IMR-90 (cell line): Measurements from ENCODE around the gene ADD1. TPM values are rescaled to one million over a fixed set of nuclear protein-coding genes. Genes with fewer than 3 reads are reported as not detected.

Experiments
- ATAC-seq: fragments of 200-7000 bp; cut with Tn5 transposase; 2 replicates; pipeline ENCODE4 v1.9.1; 2020; ENCODE audit warnings: low read depth, mild to moderate bottlenecking, moderate library complexity
- BruUV-seq: library from RNA; stranded (reverse); fragments of 400-500 nt; replicated peaks from 2 replicates; lab custom pipeline; 2021; lab: Mats Ljungman, UMichigan
- CTCF ChIA-PET: fragments of 300-600 bp; formaldehyde crosslinking; extraction: SDS; loops from one replicate; lab custom pipeline; 2021; ENCODE audit warnings: antibody characterized with exemption; lab: Yijun Ruan, JAX
- POLR2A ChIA-PET: fragments of 300-600 bp; sonication (Branson Sonifier 250); formaldehyde crosslinking; loops from one replicate; lab custom pipeline; 2022; ENCODE audit warnings: antibody characterized with exemption; ENCODE audit not compliant: unreplicated experiment; lab: Charles Lee
- DNase-seq: peaks from one replicate; pipeline ENCODE4 v3.0.0; 2013
- H2AFZ ChIP-seq: replicated peaks from 2 replicates; pipeline ENCODE3; 2013; ENCODE audit warnings: low read length, mild to moderate bottlenecking; ENCODE audit not compliant: poor library complexity
- H2AK5ac ChIP-seq: 2 replicates; pipeline ENCODE4 v1.6.1; 2013; ENCODE audit warnings: low read depth, low read length, inconsistent platforms
- H2AK9ac ChIP-seq: replicated peaks from 2 replicates; pipeline ENCODE3; 2013; ENCODE audit warnings: mild to moderate bottlenecking, low read depth, low read length, moderate library complexity; ENCODE audit not compliant: poor library complexity
- H2BK120ac ChIP-seq: 2 replicates; pipeline ENCODE4 v1.6.1; 2013; ENCODE audit warnings: low read depth, low read length, inconsistent platforms
- H2BK15ac ChIP-seq: 3 replicates; pipeline ENCODE4 v1.6.1; 2013; ENCODE audit warnings: low read depth, low read length, inconsistent platforms
- H2BK20ac ChIP-seq: 2 replicates; pipeline ENCODE4 v1.6.1; 2013; ENCODE audit warnings: low read depth, mild to moderate bottlenecking, inconsistent platforms, low read length, moderate library complexity
- H2BK5ac ChIP-seq: 2 replicates; pipeline ENCODE4 v1.6.1; 2013; ENCODE audit warnings: mild to moderate bottlenecking, low read depth, low read length, inconsistent platforms; ENCODE audit not compliant: poor library complexity, severe bottlenecking
- H3K14ac ChIP-seq: replicated peaks from 2 replicates; pipeline ENCODE4 v1.6.1; 2013; ENCODE audit warnings: low read depth, low read length, inconsistent platforms
- H3K18ac ChIP-seq: 2 replicates; pipeline ENCODE4 v1.6.1; 2013; ENCODE audit warnings: low read depth, low read length, control low read depth
- H3K23ac ChIP-seq: 2 replicates; pipeline ENCODE4 v1.6.1; 2013; ENCODE audit warnings: low read depth, low read length, inconsistent platforms
- H3K27ac ChIP-seq: 2 replicates; pipeline ENCODE4 v1.5.1; 2013; ENCODE audit warnings: mild to moderate bottlenecking, control low read depth, low read length; ENCODE audit not compliant: insufficient read depth
- H3K27me3 ChIP-seq: 2 replicates; pipeline ENCODE4 v1.6.1; 2013; ENCODE audit warnings: low read length; ENCODE audit not compliant: control insufficient read depth, insufficient read depth
- H3K36me3 ChIP-seq: 2 replicates; pipeline ENCODE4 v1.6.1; 2013; ENCODE audit warnings: low read length, mixed read lengths; ENCODE audit not compliant: control insufficient read depth, insufficient read depth
- H3K4ac ChIP-seq: 2 replicates; pipeline ENCODE4 v1.6.1; 2013; ENCODE audit warnings: low read depth, low read length, inconsistent platforms
- H3K4me1 ChIP-seq: 2 replicates; pipeline ENCODE4 v1.6.1; 2013; ENCODE audit warnings: low read length, mixed read lengths; ENCODE audit not compliant: control insufficient read depth, insufficient read depth
- H3K4me2 ChIP-seq: 2 replicates; pipeline ENCODE4 v1.6.1; 2013; ENCODE audit warnings: low read depth, mild to moderate bottlenecking, control low read depth, low read length, moderate library complexity
- H3K4me3 ChIP-seq: 2 replicates; pipeline ENCODE4 v1.5.1; 2013; ENCODE audit warnings: low read depth, mild to moderate bottlenecking, control low read depth, low read length, moderate library complexity; ENCODE audit not compliant: insufficient read depth
- H3K56ac ChIP-seq: 2 replicates; pipeline ENCODE4 v1.6.1; 2013; ENCODE audit warnings: low read length, inconsistent platforms; ENCODE audit not compliant: insufficient read depth; ENCODE audit errors: extremely low read depth
- H3K79me1 ChIP-seq, 2 experiments: 2 replicates each; pipeline ENCODE4 v1.6.1; 2013; ENCODE audit warnings: low read length in 2 of 2, inconsistent platforms in 1 of 2, low read depth in 1 of 2
- H3K9ac ChIP-seq: 2 replicates; pipeline ENCODE4 v1.6.1; 2013; ENCODE audit warnings: low read depth, low read length, control low read depth
- H3K9me1 ChIP-seq: 2 replicates; pipeline ENCODE4 v1.6.1; 2013; ENCODE audit warnings: low read length, inconsistent platforms; ENCODE audit not compliant: insufficient read depth
- H3K9me3 ChIP-seq: 2 replicates; pipeline ENCODE4 v1.6.1; 2013; ENCODE audit warnings: low read length; ENCODE audit not compliant: control insufficient read depth, insufficient read depth
- H4K20me1 ChIP-seq: 2 replicates; pipeline ENCODE4 v1.6.1; 2013; ENCODE audit warnings: low read length, inconsistent platforms; ENCODE audit not compliant: insufficient read depth
- H4K5ac ChIP-seq: 2 replicates; pipeline ENCODE4 v1.6.1; 2013; ENCODE audit warnings: mild to moderate bottlenecking, low read depth, low read length, control low read depth
- H4K8ac ChIP-seq, 2 experiments: 2 replicates each; pipeline ENCODE4 v1.6.1; 2013; ENCODE audit warnings: low read depth in 2 of 2, low read length in 2 of 2, control low read depth in 1 of 2, inconsistent platforms in 1 of 2
- H4K91ac ChIP-seq: 2 replicates; pipeline ENCODE4 v1.6.1; 2013; ENCODE audit warnings: low read depth, low read length, inconsistent platforms; ENCODE audit not compliant: insufficient read depth
- BHLHE40 ChIP-seq: fragments of 150-350 bp; IDR thresholded peaks from 2 replicates; pipeline ENCODE4 v1.6.1; 2016; ENCODE audit warnings: mild to moderate bottlenecking, low read depth, low read length
- CEBPB ChIP-seq: IDR thresholded peaks from 2 replicates; pipeline ENCODE4 v1.6.1; 2012; ENCODE audit warnings: low read depth, low read length, improper control_type of control experiment
- CHD1 ChIP-seq: IDR thresholded peaks from 2 replicates; pipeline ENCODE4 v1.6.1; 2012; ENCODE audit warnings: low read depth, low read length, improper control_type of control experiment
- MAFK ChIP-seq: IDR thresholded peaks from 2 replicates; pipeline ENCODE4 v1.6.1; 2012; ENCODE audit warnings: low read depth, low read length, improper control_type of control experiment
- MAZ ChIP-seq: IDR thresholded peaks from 2 replicates; pipeline ENCODE4 v1.6.1; 2012; ENCODE audit warnings: low read depth, mild to moderate bottlenecking, low read length, improper control_type of control experiment, moderate library complexity, borderline replicate concordance
- MXI1 ChIP-seq: IDR thresholded peaks from 2 replicates; pipeline ENCODE4 v1.6.1; 2012; ENCODE audit warnings: low read depth, mild to moderate bottlenecking, low read length, moderate library complexity, borderline replicate concordance
- NFE2L2 ChIP-seq: fragments of 150-350 bp; IDR thresholded peaks from 2 replicates; pipeline ENCODE4 v1.6.1; 2016; ENCODE audit warnings: low read depth, mild to moderate bottlenecking, low read length
- RFX5 ChIP-seq: IDR thresholded peaks from 2 replicates; pipeline ENCODE4 v1.8.0; 2012; ENCODE audit warnings: low read depth, mild to moderate bottlenecking, low read length, moderate library complexity
- WGBS, 2 experiments: methylation state at CpG; one replicate each; pipeline versions ENCODE4 v1.1.5 to v1.1.7; 2013; ENCODE audit warnings: missing lambda C conversion rate in 2 of 2; ENCODE audit not compliant: insufficient read length in 1 of 2; ENCODE audit errors: extremely low coverage in 2 of 2; 5-methylcytosine and 5-hydroxymethylcytosine counted together
- dilution Hi-C: fragments of 300-500 bp; cut with HindIII; formaldehyde crosslinking; loops from one replicate; pipeline ENCODE4 v1.14.3; 2018; ENCODE audit warnings: low sequenced_read_pairs; ENCODE audit not compliant: unreplicated experiment
- in situ Hi-C: fragments of 300-500 bp; cut with MboI; formaldehyde crosslinking; loops from 3 replicates; pipeline ENCODE4 v1.14.3; 2019; ENCODE audit warnings: low sequenced_read_pairs, inconsistent platforms, mixed read lengths
- intact Hi-C: fragments of 100-400 bp; cut with micrococcal nuclease; formaldehyde crosslinking; loops from 2 replicates; pipeline ENCODE4 v1.10.0; 2022
- polyA plus RNA-seq, 3 experiments: library from polyadenylated mRNA; depleted of rRNA; stranded (reverse); fragments of >200 nt; gene quantifications; 2 replicates each; pipeline ENCODE4 v1.2.3, GENCODE V29; 2012; ENCODE audit warnings: low replicate concordance in 1 of 3
- total RNA-seq: library from RNA; depleted of rRNA; stranded (reverse); fragments of >200 nt; gene quantifications from 2 replicates; pipeline ENCODE4 v1.2.3, GENCODE V29; 2012
- TF ChIP-seq, protein P1 (sequence below): fragments of 150-350 bp; IDR thresholded peaks from 2 replicates; pipeline ENCODE4 v1.6.1; 2016; ENCODE audit warnings: low read depth, mild to moderate bottlenecking, low read length, moderate library complexity, borderline replicate concordance
- TF ChIP-seq, protein P2 (sequence below): conservative IDR thresholded peaks from 2 replicates; pipeline ENCODE4 v1.5.1; 2012; ENCODE audit warnings: mild to moderate bottlenecking, low read depth, low read length, improper control_type of control experiment

ADD1 gene
- total and polyA plus RNA-seq, 2 of the 4 experiments (the other 2 are of a cell fraction), result 122 to 215 TPM

DNA sequence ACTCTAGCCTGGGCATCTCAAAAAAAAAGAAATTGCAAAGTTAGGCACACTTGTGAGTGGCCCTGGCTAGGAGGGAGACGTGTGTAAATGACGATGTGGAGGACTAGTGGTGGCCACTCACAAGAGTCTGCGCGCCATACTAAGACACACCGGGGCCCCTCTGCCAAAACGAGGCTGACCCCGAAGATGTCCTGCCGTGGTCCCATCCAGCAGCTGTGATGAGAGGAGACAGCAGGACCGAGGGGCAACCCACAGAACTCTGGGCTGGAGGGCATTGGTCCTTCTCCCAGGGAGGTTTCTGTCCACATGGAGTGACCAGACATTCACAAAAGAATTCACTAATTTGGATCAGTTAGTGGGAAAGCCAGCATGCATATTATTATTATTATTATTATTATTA is 72.1 kb downstream of the ADD1 start:
- BruUV-seq, result no TSS peak
- H3K4me1 ChIP-seq, result no peaks in the 10 kb centered on the region
- H3K4me3 ChIP-seq, result no peak overlapping the region
- H2AK9ac ChIP-seq, result no peak overlapping the region
- no peak overlapping the region for H3K18ac ChIP-seq
- no peak overlapping the region for H3K23ac ChIP-seq
- no peaks in the 10 kb centered on the region for H3K9me3 ChIP-seq
- H2BK20ac ChIP-seq, result no peak overlapping the region
- H3K56ac ChIP-seq, result no peak overlapping the region
- H3K27ac ChIP-seq, result no peak overlapping the region
- intact Hi-C loops (no loop called here), in situ Hi-C loops (no loop called here), dilution Hi-C loops (no loop called here)
- H4K8ac ChIP-seq, result no peak overlapping the region
- DNase-seq (no peak), ATAC-seq (no peak)
- no peak for TF ChIP-seq MXI1
- TF ChIP-seq, protein P1, sequence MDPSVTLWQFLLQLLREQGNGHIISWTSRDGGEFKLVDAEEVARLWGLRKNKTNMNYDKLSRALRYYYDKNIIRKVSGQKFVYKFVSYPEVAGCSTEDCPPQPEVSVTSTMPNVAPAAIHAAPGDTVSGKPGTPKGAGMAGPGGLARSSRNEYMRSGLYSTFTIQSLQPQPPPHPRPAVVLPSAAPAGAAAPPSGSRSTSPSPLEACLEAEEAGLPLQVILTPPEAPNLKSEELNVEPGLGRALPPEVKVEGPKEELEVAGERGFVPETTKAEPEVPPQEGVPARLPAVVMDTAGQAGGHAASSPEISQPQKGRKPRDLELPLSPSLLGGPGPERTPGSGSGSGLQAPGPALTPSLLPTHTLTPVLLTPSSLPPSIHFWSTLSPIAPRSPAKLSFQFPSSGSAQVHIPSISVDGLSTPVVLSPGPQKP, result no peak
- TF ChIP-seq RFX5, result no peak
- no peak for TF ChIP-seq CHD1
- TF ChIP-seq CEBPB, result no peak
- TF ChIP-seq, protein P2, sequence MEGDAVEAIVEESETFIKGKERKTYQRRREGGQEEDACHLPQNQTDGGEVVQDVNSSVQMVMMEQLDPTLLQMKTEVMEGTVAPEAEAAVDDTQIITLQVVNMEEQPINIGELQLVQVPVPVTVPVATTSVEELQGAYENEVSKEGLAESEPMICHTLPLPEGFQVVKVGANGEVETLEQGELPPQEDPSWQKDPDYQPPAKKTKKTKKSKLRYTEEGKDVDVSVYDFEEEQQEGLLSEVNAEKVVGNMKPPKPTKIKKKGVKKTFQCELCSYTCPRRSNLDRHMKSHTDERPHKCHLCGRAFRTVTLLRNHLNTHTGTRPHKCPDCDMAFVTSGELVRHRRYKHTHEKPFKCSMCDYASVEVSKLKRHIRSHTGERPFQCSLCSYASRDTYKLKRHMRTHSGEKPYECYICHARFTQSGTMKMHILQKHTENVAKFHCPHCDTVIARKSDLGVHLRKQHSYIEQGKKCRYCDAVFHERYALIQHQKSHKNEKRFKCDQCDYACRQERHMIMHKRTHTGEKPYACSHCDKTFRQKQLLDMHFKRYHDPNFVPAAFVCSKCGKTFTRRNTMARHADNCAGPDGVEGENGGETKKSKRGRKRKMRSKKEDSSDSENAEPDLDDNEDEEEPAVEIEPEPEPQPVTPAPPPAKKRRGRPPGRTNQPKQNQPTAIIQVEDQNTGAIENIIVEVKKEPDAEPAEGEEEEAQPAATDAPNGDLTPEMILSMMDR, result no peak
- no peak for TF ChIP-seq MAFK
- no peak for TF ChIP-seq MAZ
- TF ChIP-seq NFE2L2, result no peak
- no peak for TF ChIP-seq BHLHE40
- no peak overlapping the region for H2AFZ ChIP-seq
- no peak overlapping the region for H3K14ac ChIP-seq
- H2AK5ac ChIP-seq, result no peak overlapping the region
- peaks cover 3% of the 10 kb centered on the region; the same call in 1 of the 2 replicates for H4K20me1 ChIP-seq
- peaks cover 47% of the 10 kb centered on the region for H3K36me3 ChIP-seq
- no peak overlapping the region for H4K5ac ChIP-seq
- no peak overlapping the region for H2BK5ac ChIP-seq
- no peak overlapping the region for H3K9ac ChIP-seq
- ChIA-PET CTCF (no interaction called here), POLR2A (no interaction called here)
- H3K9me1 ChIP-seq, result peaks cover 7% of the 10 kb centered on the region
- no peak overlapping the region for H2BK15ac ChIP-seq
- no CpG with 5 or more reads among the region's 9 CpGs for WGBS, 2 experiments
- no peak overlapping the region for H3K4me2 ChIP-seq
- H3K4ac ChIP-seq, result no peak overlapping the region
- H2BK120ac ChIP-seq, result no peak overlapping the region
- H4K91ac ChIP-seq, result no peak overlapping the region
- H3K79me1 ChIP-seq, result peaks cover 5 to 37% of the 10 kb centered on the region in 2 experiments
- no peaks in the 10 kb centered on the region for H3K27me3 ChIP-seq
